WTC11 (cell line): Measurements from ENCODE around the gene MSANTD4.

Source experiments
- CBFB ChIP-seq: sonication (generic); formaldehyde crosslinking; IDR thresholded peaks from 2 replicates; pipeline ENCODE4 v1.8.1; 2022; ENCODE audit warnings: mild to moderate bottlenecking, low read depth, missing genetic modification reagents
- CREB1 ChIP-seq: sonication (generic); formaldehyde crosslinking; IDR thresholded peaks from 2 replicates; pipeline ENCODE4 v1.8.0; 2023; ENCODE audit warnings: mild to moderate bottlenecking, missing genetic modification reagents
- CREM ChIP-seq: sonication (generic); formaldehyde crosslinking; IDR thresholded peaks from 2 replicates; pipeline ENCODE4 v1.8.1; 2022; ENCODE audit warnings: mild to moderate bottlenecking, missing genetic modification reagents, moderate library complexity
- JAZF1 ChIP-seq: fragments of 250-450 bp; sonication (Bioruptor Pico); IDR thresholded peaks from 2 replicates; pipeline ENCODE4 v1.9.0; 2021; ENCODE audit warnings: moderate library complexity, mild to moderate bottlenecking, inconsistent platforms
- SMAD3 ChIP-seq: sonication (generic); formaldehyde crosslinking; IDR thresholded peaks from 2 replicates; pipeline ENCODE4 v1.8.0; 2022; ENCODE audit warnings: missing genetic modification reagents, mild to moderate bottlenecking, borderline replicate concordance
- SP1 ChIP-seq: sonication (generic); formaldehyde crosslinking; conservative IDR thresholded peaks from 2 replicates; pipeline ENCODE4 v1.8.1; 2022; ENCODE audit warnings: missing genetic modification reagents
- TCF7 ChIP-seq: sonication (generic); formaldehyde crosslinking; IDR thresholded peaks from 2 replicates; pipeline ENCODE4 v1.8.0; 2022; ENCODE audit warnings: mild to moderate bottlenecking, low read depth, missing genetic modification reagents, moderate library complexity
- ZBTB21 ChIP-seq: sonication (generic); formaldehyde crosslinking; IDR thresholded peaks from 2 replicates; pipeline ENCODE4 v1.8.1; 2023; ENCODE audit warnings: mild to moderate bottlenecking, missing genetic modification reagents, borderline replicate concordance
- ZNF121 ChIP-seq: sonication (generic); formaldehyde crosslinking; IDR thresholded peaks from 2 replicates; pipeline ENCODE4 v1.8.0; 2023; ENCODE audit warnings: missing genetic modification reagents
- TF ChIP-seq, protein P1 (sequence below): sonication (generic); formaldehyde crosslinking; IDR thresholded peaks from 2 replicates; pipeline ENCODE4 v1.8.1; 2022; ENCODE audit warnings: low read depth, missing genetic modification reagents, borderline replicate concordance
- TF ChIP-seq, protein P2 (sequence below): fragments of 200-600 bp; IDR thresholded peaks from 2 replicates; pipeline ENCODE4 v1.8.0; 2022; ENCODE audit warnings: antibody characterized with exemption
- TF ChIP-seq, protein P3 (sequence below): fragments of 250-450 bp; sonication (Bioruptor Pico); IDR thresholded peaks from 2 replicates; pipeline ENCODE4 v1.9.0; 2021; ENCODE audit warnings: mild to moderate bottlenecking, borderline replicate concordance
- TF ChIP-seq, protein P4 (sequence below): sonication (generic); formaldehyde crosslinking; IDR thresholded peaks from 2 replicates; pipeline ENCODE4 v1.8.1; 2023; ENCODE audit warnings: mild to moderate bottlenecking, missing genetic modification reagents
- TF ChIP-seq, protein P5 (sequence below): sonication (generic); formaldehyde crosslinking; IDR thresholded peaks from 2 replicates; pipeline ENCODE4 v1.8.1; 2023; ENCODE audit warnings: mild to moderate bottlenecking, missing genetic modification reagents, moderate library complexity

DNA sequence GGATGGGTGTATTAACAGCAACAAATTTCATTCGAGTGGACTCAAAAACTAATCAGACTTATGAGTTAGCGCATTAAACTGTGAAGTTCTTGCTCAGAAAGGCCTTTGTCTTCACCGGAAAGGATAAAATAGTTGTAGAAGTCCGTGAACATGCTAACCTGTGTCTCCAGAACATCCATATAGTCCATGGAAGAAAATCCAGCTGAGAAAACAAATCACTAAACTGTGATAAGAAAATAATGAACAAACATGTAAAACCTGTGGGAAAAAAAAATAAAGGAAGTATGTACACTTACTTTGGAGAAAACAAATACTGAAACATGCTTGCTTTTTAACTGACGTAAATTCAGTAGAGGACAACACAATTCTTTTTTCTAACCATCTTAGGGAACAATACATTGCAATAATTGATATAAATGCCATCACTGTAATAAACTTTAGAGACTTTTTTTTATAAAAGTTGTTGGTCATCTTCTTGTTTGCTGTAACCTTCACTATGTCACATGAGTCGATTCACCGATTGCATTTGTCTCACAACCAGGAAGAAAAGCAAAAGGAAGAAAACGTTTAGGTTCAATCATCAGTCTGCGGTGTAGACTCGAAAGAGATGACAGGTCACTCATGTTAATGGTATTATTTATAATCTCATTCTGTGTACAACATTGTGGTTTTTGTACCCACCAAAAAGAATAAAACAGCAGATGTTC, 41.9 kb downstream of the MSANTD4 start:
- TF ChIP-seq TCF7 (CRISPR knock-in tag) (no peak), CREM (CRISPR knock-in tag) (no peak), CREB1 (CRISPR knock-in tag) (no peak), ZBTB21 (no peak), CBFB (CRISPR knock-in tag) (no peak), SMAD3 (CRISPR knock-in tag) (no peak), SP1 (CRISPR knock-in tag) (no peak), ZNF121 (CRISPR knock-in tag) (no peak), JAZF1 (CRISPR knock-in tag) (no peak)
- TF ChIP-seq, protein P1, sequence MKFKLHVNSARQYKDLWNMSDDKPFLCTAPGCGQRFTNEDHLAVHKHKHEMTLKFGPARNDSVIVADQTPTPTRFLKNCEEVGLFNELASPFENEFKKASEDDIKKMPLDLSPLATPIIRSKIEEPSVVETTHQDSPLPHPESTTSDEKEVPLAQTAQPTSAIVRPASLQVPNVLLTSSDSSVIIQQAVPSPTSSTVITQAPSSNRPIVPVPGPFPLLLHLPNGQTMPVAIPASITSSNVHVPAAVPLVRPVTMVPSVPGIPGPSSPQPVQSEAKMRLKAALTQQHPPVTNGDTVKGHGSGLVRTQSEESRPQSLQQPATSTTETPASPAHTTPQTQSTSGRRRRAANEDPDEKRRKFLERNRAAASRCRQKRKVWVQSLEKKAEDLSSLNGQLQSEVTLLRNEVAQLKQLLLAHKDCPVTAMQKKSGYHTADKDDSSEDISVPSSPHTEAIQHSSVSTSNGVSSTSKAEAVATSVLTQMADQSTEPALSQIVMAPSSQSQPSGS: no peak
- TF ChIP-seq, protein P2, sequence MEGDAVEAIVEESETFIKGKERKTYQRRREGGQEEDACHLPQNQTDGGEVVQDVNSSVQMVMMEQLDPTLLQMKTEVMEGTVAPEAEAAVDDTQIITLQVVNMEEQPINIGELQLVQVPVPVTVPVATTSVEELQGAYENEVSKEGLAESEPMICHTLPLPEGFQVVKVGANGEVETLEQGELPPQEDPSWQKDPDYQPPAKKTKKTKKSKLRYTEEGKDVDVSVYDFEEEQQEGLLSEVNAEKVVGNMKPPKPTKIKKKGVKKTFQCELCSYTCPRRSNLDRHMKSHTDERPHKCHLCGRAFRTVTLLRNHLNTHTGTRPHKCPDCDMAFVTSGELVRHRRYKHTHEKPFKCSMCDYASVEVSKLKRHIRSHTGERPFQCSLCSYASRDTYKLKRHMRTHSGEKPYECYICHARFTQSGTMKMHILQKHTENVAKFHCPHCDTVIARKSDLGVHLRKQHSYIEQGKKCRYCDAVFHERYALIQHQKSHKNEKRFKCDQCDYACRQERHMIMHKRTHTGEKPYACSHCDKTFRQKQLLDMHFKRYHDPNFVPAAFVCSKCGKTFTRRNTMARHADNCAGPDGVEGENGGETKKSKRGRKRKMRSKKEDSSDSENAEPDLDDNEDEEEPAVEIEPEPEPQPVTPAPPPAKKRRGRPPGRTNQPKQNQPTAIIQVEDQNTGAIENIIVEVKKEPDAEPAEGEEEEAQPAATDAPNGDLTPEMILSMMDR: no peak
- TF ChIP-seq, protein P3, sequence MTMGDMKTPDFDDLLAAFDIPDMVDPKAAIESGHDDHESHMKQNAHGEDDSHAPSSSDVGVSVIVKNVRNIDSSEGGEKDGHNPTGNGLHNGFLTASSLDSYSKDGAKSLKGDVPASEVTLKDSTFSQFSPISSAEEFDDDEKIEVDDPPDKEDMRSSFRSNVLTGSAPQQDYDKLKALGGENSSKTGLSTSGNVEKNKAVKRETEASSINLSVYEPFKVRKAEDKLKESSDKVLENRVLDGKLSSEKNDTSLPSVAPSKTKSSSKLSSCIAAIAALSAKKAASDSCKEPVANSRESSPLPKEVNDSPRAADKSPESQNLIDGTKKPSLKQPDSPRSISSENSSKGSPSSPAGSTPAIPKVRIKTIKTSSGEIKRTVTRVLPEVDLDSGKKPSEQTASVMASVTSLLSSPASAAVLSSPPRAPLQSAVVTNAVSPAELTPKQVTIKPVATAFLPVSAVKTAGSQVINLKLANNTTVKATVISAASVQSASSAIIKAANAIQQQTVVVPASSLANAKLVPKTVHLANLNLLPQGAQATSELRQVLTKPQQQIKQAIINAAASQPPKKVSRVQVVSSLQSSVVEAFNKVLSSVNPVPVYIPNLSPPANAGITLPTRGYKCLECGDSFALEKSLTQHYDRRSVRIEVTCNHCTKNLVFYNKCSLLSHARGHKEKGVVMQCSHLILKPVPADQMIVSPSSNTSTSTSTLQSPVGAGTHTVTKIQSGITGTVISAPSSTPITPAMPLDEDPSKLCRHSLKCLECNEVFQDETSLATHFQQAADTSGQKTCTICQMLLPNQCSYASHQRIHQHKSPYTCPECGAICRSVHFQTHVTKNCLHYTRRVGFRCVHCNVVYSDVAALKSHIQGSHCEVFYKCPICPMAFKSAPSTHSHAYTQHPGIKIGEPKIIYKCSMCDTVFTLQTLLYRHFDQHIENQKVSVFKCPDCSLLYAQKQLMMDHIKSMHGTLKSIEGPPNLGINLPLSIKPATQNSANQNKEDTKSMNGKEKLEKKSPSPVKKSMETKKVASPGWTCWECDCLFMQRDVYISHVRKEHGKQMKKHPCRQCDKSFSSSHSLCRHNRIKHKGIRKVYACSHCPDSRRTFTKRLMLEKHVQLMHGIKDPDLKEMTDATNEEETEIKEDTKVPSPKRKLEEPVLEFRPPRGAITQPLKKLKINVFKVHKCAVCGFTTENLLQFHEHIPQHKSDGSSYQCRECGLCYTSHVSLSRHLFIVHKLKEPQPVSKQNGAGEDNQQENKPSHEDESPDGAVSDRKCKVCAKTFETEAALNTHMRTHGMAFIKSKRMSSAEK (CRISPR knock-in tag): no peak
- TF ChIP-seq, protein P4, sequence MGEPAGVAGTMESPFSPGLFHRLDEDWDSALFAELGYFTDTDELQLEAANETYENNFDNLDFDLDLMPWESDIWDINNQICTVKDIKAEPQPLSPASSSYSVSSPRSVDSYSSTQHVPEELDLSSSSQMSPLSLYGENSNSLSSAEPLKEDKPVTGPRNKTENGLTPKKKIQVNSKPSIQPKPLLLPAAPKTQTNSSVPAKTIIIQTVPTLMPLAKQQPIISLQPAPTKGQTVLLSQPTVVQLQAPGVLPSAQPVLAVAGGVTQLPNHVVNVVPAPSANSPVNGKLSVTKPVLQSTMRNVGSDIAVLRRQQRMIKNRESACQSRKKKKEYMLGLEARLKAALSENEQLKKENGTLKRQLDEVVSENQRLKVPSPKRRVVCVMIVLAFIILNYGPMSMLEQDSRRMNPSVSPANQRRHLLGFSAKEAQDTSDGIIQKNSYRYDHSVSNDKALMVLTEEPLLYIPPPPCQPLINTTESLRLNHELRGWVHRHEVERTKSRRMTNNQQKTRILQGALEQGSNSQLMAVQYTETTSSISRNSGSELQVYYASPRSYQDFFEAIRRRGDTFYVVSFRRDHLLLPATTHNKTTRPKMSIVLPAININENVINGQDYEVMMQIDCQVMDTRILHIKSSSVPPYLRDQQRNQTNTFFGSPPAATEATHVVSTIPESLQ (CRISPR knock-in tag): no peak
- TF ChIP-seq, protein P5, sequence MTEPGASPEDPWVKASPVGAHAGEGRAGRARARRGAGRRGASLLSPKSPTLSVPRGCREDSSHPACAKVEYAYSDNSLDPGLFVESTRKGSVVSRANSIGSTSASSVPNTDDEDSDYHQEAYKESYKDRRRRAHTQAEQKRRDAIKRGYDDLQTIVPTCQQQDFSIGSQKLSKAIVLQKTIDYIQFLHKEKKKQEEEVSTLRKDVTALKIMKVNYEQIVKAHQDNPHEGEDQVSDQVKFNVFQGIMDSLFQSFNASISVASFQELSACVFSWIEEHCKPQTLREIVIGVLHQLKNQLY (CRISPR knock-in tag): no peak
